HepG2 (cell line): Measurements from ENCODE around the gene ABI3. TPM values are rescaled to one million over a fixed set of nuclear protein-coding genes. Genes with fewer than 3 reads are reported as not detected.

Experiments
- FOSL1 ChIP-seq: sonication (generic); formaldehyde crosslinking; IDR thresholded peaks from 2 replicates; pipeline ENCODE4 v1.9.0; 2021; ENCODE audit warnings: missing genetic modification reagents, borderline replicate concordance
- FOXM1 ChIP-seq: sonication (generic); formaldehyde crosslinking; IDR thresholded peaks from 2 replicates; pipeline ENCODE4 v1.5.0; 2020; ENCODE audit warnings: missing genetic modification reagents
- GABPB1 ChIP-seq: IDR thresholded peaks from 2 replicates; pipeline ENCODE4 v1.6.1; 2016; ENCODE audit warnings: mild to moderate bottlenecking, missing genetic modification reagents, moderate library complexity, missing compliant biosample characterization
- GATA4 ChIP-seq: sonication (generic); IDR thresholded peaks from 2 replicates; pipeline ENCODE4 v1.6.1; 2016; ENCODE audit warnings: antibody characterized with exemption, low read depth, borderline replicate concordance
- GFI1 ChIP-seq: sonication (generic); formaldehyde crosslinking; IDR thresholded peaks from 2 replicates; pipeline ENCODE4 v1.5.0; 2020; ENCODE audit warnings: missing genetic modification reagents, mild to moderate bottlenecking, borderline replicate concordance
- KDM3A ChIP-seq: IDR thresholded peaks from 2 replicates; pipeline ENCODE4 v1.6.1; 2018; ENCODE audit warnings: low read depth, missing compliant biosample characterization
- THYN1 ChIP-seq: sonication (generic); formaldehyde crosslinking; IDR thresholded peaks from 2 replicates; pipeline ENCODE4 v1.8.1; 2023; ENCODE audit warnings: low read depth, mild to moderate bottlenecking, moderate library complexity, missing genetic modification reagents, borderline replicate concordance
- ZFY ChIP-seq: sonication (generic); formaldehyde crosslinking; IDR thresholded peaks from 2 replicates; pipeline ENCODE4 v1.4.0; 2020; ENCODE audit warnings: missing genetic modification reagents
- ZNF136 ChIP-seq: sonication (generic); formaldehyde crosslinking; IDR thresholded peaks from 2 replicates; pipeline ENCODE4 v1.8.1; 2022; ENCODE audit warnings: low read depth, mild to moderate bottlenecking, moderate library complexity, missing genetic modification reagents
- ZNF180 ChIP-seq: sonication (generic); formaldehyde crosslinking; IDR thresholded peaks from 2 replicates; pipeline ENCODE4 v1.4.0; 2020; ENCODE audit warnings: low read depth, missing genetic modification reagents, borderline replicate concordance
- ZNF431 ChIP-seq: sonication (generic); formaldehyde crosslinking; IDR thresholded peaks from 2 replicates; pipeline ENCODE4 v1.9.0; 2022; ENCODE audit warnings: missing genetic modification reagents, low read depth, mild to moderate bottlenecking, borderline replicate concordance
- ZNF570 ChIP-seq: sonication (generic); formaldehyde crosslinking; IDR thresholded peaks from 2 replicates; pipeline ENCODE4 v1.4.0; 2020; ENCODE audit warnings: mild to moderate bottlenecking, missing genetic modification reagents, borderline replicate concordance
- polyA plus RNA-seq, 8 experiments: library from polyadenylated mRNA; depleted of rRNA in 3 of 8; stranded (reverse) in 7 of 8; unstranded in 1 of 8; fragments of >200 nt; fragmentation: Illumina TruSeq in 4 of 8; extraction: Trizol in 4 of 8; gene quantifications; 2 replicates each; pipeline versions ENCODE4 v1.2.1 to v1.2.3, GENCODE V29; 2011 to 2016; ENCODE audit warnings: low read depth in 4 of 8, missing spikeins in 1 of 8, mixed read lengths in 1 of 8; ENCODE audit not compliant: insufficient read depth in 1 of 8
- total RNA-seq, 5 experiments: library from RNA; depleted of rRNA; stranded (reverse); fragments of >200 nt; fragmentation: Illumina TruSeq; extraction: Trizol; gene quantifications; 2 replicates each; pipeline ENCODE4 v1.2.3, GENCODE V29; 2016; ENCODE audit warnings: low read depth in 1 of 5
- TF ChIP-seq, protein P1 (sequence below): sonication (generic); formaldehyde crosslinking; IDR thresholded peaks from 2 replicates; pipeline ENCODE4 v1.4.0; 2020; ENCODE audit warnings: missing genetic modification reagents
- TF ChIP-seq, protein P2 (sequence below): sonication (generic); formaldehyde crosslinking; IDR thresholded peaks from 2 replicates; pipeline ENCODE4 v1.4.0; 2020; ENCODE audit warnings: missing genetic modification reagents
- TF ChIP-seq, protein P3 (sequence below): sonication (generic); formaldehyde crosslinking; IDR thresholded peaks from 2 replicates; pipeline ENCODE4 v1.5.1; 2020; ENCODE audit warnings: mild to moderate bottlenecking, missing genetic modification reagents, borderline replicate concordance
- TF ChIP-seq, protein P4 (sequence below): sonication (generic); formaldehyde crosslinking; IDR thresholded peaks from 2 replicates; pipeline ENCODE4 v1.5.0; 2020; ENCODE audit warnings: missing genetic modification reagents, mild to moderate bottlenecking, borderline replicate concordance
- TF ChIP-seq, protein P5 (sequence below): sonication (generic); formaldehyde crosslinking; IDR thresholded peaks from 2 replicates; pipeline ENCODE4 v1.4.0; 2020; ENCODE audit warnings: missing genetic modification reagents

ABI3 gene
- total and polyA plus RNA-seq, 2 of the 13 experiments (the other 11 are each of a cell fraction or from before 2014, with no cell fraction given): not detected

DNA sequence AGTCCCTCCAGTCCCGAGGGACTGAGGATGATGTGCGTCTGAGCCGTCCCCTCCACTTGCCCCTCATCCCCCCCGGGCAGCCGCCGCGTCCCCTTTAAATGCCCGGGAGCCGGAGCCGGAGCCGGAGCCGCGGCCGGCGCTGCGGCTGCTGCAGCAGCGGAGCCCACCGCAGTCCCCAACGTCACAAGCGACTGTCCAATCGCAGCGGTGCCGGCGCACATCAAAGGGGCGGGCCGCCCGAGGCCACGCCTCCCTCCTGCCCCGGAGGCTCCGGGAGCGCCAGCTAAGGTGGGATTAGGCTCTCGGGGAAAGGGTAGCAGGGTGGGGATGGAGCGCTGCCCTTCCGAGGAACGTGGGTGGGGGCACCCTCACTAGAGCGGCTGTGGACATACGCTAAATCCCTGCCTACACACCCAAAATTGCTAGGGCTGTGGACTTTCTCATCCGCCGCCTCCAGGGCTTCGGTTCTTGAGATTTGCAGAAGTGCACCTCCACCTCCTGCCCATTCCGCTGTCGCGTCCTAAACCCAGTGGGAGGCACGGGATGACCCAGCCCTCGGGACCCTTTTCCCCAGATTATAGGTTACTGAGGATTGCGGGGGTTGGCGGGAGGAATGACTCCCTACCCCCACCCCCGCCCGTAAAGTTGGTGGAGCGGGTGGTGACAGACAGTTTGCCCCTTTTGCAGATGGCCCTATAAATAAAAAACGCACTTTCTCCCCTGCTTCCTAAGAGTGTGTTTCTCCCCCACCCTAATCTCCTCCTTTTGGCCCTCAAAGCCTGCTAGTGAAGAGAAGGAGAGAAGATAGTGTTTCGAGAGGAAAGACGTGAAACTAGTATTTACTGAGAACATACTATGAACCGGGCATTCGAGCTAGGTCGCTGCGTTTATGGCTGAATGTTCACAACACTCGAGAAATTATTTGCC, 20.4 kb downstream of the ABI3 start, which contains the start of gene PHOSPHO1 (continued):
- TF ChIP-seq GFI1: peak; percentile 39; the same call in 1 of the 2 replicates
- TF ChIP-seq ZNF570 (CRISPR knock-in tag): no peak
- TF ChIP-seq GATA4: no peak
- TF ChIP-seq ZNF136 (CRISPR knock-in tag): 0 out of 2 replicates have a peak, but pooled peaks have one; percentile 67
- no peak for TF ChIP-seq FOXM1 (CRISPR knock-in tag)
- TF ChIP-seq GABPB1: peak; percentile 67; the same call in 1 of the 2 replicates
- no peak for TF ChIP-seq ZNF431
- TF ChIP-seq, protein P1, sequence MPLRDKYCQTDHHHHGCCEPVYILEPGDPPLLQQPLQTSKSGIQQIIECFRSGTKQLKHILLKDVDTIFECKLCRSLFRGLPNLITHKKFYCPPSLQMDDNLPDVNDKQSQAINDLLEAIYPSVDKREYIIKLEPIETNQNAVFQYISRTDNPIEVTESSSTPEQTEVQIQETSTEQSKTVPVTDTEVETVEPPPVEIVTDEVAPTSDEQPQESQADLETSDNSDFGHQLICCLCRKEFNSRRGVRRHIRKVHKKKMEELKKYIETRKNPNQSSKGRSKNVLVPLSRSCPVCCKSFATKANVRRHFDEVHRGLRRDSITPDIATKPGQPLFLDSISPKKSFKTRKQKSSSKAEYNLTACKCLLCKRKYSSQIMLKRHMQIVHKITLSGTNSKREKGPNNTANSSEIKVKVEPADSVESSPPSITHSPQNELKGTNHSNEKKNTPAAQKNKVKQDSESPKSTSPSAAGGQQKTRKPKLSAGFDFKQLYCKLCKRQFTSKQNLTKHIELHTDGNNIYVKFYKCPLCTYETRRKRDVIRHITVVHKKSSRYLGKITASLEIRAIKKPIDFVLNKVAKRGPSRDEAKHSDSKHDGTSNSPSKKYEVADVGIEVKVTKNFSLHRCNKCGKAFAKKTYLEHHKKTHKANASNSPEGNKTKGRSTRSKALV (CRISPR knock-in tag): no peak
- TF ChIP-seq KDM3A (CRISPR knock-in tag): peak; percentile 65; the same call in 1 of the 2 replicates
- TF ChIP-seq, protein P2, sequence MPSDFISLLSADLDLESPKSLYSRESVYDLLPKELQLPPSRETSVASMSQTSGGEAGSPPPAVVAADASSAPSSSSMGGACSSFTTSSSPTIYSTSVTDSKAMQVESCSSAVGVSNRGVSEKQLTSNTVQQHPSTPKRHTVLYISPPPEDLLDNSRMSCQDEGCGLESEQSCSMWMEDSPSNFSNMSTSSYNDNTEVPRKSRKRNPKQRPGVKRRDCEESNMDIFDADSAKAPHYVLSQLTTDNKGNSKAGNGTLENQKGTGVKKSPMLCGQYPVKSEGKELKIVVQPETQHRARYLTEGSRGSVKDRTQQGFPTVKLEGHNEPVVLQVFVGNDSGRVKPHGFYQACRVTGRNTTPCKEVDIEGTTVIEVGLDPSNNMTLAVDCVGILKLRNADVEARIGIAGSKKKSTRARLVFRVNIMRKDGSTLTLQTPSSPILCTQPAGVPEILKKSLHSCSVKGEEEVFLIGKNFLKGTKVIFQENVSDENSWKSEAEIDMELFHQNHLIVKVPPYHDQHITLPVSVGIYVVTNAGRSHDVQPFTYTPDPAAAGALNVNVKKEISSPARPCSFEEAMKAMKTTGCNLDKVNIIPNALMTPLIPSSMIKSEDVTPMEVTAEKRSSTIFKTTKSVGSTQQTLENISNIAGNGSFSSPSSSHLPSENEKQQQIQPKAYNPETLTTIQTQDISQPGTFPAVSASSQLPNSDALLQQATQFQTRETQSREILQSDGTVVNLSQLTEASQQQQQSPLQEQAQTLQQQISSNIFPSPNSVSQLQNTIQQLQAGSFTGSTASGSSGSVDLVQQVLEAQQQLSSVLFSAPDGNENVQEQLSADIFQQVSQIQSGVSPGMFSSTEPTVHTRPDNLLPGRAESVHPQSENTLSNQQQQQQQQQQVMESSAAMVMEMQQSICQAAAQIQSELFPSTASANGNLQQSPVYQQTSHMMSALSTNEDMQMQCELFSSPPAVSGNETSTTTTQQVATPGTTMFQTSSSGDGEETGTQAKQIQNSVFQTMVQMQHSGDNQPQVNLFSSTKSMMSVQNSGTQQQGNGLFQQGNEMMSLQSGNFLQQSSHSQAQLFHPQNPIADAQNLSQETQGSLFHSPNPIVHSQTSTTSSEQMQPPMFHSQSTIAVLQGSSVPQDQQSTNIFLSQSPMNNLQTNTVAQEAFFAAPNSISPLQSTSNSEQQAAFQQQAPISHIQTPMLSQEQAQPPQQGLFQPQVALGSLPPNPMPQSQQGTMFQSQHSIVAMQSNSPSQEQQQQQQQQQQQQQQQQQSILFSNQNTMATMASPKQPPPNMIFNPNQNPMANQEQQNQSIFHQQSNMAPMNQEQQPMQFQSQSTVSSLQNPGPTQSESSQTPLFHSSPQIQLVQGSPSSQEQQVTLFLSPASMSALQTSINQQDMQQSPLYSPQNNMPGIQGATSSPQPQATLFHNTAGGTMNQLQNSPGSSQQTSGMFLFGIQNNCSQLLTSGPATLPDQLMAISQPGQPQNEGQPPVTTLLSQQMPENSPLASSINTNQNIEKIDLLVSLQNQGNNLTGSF (CRISPR knock-in tag): no peak
- no peak for TF ChIP-seq ZFY
- TF ChIP-seq THYN1 (CRISPR knock-in tag): no peak
- no peak for TF ChIP-seq FOSL1 (CRISPR knock-in tag)
- TF ChIP-seq, protein P3, sequence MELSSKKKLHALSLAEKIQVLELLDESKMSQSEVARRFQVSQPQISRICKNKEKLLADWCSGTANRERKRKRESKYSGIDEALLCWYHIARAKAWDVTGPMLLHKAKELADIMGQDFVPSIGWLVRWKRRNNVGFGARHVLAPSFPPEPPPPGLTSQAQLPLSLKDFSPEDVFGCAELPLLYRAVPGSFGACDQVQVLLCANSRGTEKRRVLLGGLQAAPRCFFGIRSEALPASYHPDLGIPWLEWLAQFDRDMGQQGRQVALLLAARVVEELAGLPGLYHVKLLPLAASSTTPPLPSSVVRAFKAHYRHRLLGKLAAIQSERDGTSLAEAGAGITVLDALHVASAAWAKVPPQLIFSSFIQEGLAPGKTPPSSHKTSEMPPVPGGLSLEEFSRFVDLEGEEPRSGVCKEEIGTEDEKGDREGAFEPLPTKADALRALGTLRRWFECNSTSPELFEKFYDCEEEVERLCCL (CRISPR knock-in tag): no peak
- TF ChIP-seq, protein P4, sequence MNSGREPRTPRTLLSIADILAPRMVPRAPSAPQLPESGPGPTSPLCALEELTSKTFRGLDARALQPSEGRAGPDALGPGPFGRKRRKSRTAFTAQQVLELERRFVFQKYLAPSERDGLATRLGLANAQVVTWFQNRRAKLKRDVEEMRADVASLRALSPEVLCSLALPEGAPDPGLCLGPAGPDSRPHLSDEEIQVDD: no peak
- TF ChIP-seq, protein P5, sequence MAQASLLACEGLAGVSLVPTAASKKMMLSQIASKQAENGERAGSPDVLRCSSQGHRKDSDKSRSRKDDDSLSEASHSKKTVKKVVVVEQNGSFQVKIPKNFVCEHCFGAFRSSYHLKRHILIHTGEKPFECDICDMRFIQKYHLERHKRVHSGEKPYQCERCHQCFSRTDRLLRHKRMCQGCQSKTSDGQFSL (CRISPR knock-in tag): no peak
- no peak for TF ChIP-seq ZNF180
